ENCODE measurements around the gene LARP1.
"Not testable (repeated sequence)": the region's sequence is repeated elsewhere in the genome, so short reads cannot be mapped to it uniquely, and the experiment has no call there.

Gene LARP1

DNA sequence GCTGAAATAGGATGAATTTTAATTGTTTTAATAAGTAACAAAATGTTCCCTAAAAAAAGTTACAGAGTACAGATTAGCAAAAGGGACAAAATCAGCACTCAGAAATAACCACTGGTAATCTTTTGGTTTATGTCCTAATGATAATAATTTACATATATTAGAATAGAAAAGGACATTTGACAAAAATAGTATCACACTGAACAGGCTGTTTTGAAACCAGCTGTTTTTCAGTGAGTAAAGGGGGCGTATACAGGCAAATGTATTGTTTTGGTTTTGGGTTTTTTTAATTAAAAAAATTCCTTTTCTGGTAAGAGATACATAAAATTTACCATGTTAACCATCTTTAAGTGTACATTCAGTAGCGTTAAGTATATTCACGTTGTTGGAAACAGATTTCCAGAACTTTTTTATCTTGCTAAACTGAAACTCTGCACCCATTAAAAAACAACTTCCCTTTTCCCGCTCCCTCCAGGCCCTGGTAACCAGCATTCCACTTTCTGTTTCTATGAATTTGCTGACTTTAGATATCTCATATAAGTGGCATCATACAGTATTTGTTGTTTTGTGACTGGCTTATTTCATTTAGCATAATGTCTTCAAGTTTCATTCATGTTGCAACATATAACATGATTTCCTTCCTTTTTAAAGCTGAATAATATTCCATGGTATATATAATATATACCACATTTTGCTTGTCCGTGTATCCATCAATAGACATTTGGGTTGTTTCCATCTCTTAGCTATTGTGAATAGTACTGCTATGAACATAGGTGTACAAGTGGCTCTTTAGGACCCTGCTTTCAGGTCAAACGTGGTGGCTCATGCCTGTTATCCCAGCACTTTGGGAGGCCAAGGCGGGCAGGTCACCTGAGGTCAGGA lies 20.6 kb upstream of the LARP1 start:
- DNase-seq (ENCODE audit: low read depth in 1 of 2, low spot score in 1 of 2) = no peak

DNA sequence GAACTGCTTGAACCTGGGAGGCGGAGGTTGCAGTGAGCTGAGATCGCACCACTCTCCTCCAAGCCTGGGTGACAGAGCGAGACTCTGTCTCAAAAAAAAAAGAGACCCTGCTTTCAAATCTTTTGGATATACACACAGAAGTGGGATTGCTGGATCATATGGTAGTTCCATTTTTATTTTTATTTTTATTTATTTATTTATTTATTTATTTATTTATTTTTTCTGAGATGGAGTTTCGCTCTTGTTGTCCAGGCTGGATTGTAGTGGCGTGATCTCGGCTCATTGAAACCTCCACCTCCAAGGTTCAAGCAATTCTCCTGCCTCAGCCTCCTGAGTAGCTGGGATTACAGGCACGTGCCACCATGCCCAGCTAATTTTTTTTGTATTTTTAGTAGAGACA lies 19.8 kb upstream of the LARP1 start:
- not testable (repeated sequence) for DNase-seq (ENCODE audit: low read depth in 1 of 2, low spot score in 1 of 2)

DNA sequence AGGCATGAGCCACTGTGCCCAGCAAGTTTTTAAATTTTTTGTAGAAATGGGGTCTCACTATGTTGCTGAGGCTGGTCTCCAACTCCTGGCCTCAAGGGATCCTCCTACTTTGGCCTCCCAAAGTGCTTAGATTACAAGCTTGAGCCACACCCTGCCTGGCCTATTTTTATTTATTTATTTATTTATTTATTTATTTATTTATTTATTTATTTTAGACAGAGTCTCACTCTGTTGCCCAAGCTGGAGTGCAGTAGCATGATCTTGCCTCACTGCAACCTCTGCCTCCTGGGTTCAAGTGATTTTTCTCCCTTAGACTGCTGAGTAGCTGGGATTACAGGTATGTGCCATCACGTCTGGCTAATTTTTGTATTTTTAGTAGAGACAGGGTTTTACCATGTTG lies 18.8 kb upstream of the LARP1 start:
- DNase-seq (ENCODE audit: low read depth in 1 of 2, low spot score in 1 of 2) = not testable (repeated sequence)

DNA sequence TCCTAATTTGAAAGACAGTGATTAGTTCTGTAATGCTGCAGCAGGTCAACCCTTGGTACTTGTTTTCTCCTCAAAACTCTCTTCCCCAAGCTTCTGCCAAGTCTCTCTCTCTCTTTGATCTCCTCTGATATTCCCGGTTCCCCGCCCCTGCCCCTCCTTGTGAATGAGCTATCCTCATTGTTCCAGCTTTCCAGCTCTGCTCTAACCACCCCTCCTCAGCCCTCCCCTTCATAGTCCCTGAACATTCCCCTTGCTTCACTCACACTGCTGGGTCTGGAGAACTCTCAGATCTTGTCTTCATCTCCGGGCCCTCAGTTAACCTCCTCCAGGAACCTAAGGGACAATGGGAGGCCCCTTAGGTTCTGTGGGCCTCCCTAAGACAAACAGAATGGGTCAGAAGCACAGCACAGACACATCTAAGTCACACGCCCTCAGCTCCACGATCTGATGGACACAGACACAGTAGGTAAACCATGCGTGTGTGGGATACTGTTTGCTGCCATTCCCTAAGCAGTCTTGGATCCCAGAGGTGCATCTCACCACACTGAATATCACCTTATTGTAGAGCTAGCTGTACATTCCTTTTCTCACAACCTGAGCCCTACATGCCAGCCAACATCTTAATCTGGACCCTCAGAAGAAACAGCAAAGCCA lies 17.4 kb upstream of the LARP1 start:
- DNase-seq (ENCODE audit: low read depth in 1 of 2, low spot score in 1 of 2) = no peak

DNA sequence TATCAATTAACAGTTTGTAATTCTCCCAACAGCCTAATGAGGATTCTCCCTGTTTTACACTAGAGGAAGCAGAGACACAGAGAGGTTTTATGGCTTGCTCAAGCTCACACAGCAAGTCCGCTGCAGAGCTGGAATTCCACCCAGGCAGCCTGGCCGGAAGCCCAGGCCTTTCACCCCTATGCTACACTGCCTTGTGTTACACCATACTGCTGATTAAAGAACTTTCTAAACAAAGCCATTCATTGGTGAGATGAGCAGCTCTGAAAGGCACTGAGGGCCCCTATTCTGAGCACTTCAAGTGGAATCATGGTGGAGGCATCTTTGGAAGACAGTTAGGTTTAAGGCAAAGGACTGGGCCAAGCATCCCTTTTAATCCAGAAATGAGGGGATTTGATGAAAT lies 14.7 kb upstream of the LARP1 start:
- DNase-seq (ENCODE audit: low read depth in 1 of 2, low spot score in 1 of 2) = no peak

DNA sequence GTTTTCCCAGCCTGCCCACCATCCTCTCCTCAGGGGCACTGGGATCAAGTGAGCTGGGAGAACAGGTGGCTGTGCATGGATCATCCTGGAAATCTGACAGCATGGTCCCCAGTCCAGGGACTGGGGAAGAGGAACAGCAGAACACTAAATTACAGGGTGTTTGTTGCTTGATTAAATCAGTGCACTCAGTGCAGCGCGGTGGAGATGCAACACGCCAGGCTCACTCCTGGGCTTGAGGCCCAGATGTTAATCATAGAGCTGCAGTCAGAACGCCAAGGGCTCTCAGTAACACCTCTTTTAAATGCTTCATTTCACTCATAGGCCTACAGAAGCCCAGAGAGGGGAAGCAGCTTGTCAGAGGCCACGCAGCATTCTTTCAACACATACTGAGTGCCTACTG lies 14.2 kb upstream of the LARP1 start:
- no peak for DNase-seq (ENCODE audit: low read depth in 1 of 2, low spot score in 1 of 2)

DNA sequence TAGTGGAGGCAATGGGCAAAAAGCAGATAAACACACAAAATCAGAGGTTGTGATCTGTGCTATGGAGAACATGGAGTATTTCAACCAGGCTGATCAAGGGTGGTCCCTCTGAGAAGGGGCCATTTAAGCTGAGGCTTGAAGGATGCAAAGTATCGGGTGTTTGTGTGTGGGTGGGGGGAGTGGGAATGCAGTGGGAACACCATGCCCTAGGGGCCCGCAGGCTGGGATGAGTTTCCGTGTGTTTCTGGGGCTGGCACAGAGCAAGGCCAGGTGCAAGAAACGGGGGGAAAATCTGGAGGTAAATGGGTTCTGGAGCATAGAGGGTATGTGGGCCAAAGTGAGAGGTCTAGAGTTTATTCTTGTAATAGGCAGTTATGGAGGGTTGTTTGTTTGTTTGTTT lies 13.8 kb upstream of the LARP1 start:
- DNase-seq (ENCODE audit: low read depth in 1 of 2, low spot score in 1 of 2) = no peak

DNA sequence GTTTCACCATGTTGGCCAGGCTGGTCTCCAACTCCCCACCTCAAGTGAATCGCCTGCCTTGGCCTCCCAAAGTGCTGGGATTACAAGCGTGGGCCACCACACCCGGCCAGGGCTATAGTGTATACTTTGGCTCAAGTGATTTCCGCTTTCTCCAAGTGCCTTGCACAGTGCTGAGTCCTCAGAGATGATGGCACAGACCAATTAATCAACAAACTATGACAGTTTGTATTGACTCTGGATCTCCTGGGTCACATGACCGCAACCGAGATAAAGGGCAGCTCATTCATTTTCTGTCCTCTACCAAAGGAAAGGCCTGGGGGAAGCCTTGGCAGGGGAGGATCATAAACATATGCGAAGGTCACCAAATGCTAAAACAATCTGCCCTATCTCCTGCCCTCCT lies 11.4 kb upstream of the LARP1 start:
- DNase-seq (ENCODE audit: low read depth in 1 of 2, low spot score in 1 of 2) = no peak

DNA sequence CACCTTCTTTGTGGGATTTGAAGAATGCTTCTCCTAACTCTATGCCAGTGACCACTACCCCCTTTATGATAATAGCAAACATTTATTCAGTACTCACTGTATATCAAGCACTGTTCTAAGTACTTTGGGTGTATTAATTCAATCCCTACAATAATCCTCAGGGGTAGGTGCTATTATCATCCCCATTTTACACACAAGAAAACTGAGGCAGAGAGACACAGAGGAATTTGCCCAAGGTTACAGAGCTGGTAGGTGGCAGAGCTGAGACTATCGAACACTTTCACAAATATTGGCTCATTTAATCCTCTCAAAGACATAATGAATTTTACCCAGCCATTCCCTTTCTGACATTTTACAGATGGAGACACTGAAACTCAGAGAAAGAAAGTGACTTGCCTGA lies 9.8 kb upstream of the LARP1 start:
- no peak for DNase-seq (ENCODE audit: low read depth in 1 of 2, low spot score in 1 of 2)

DNA sequence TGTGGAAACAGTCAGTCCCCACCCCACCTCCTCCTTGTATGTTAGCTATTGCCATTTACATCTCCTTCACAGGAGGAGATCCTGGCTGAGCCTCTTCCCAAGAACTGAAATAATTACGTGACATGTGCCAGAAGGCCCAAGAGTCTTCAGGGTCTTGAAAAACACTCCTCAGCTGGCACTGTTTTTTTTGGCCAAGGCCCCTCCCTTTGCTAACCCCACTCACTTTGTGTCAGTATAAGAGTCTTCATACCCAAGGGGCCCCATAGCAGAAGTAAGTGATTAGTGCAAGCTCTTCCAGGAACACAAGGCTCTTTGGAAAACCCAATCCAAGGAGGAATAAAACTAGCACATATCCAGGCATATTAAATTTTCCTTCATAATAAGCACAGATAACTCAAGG lies 5.7 kb upstream of the LARP1 start:
- no peak for DNase-seq (ENCODE audit: low read depth in 1 of 2, low spot score in 1 of 2)

DNA sequence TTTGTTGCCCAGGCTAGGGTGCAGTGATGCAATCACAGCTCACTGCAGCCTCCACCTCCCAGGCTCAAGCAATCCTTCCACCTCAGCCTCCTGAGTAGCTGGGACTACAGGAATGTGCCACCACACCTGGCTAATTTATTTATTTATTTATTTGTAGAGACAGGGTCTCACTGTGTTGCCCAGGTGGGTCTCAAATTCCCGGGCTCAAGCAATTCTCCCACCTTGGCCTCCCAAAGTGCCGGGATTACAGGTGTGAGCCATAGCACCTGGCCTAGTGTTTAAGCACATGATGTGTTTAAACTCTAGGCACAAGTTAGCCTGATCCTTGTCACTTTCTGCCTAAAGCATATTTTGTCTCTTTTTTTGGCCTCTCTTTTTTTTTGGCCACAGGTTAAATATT lies 4.5 kb upstream of the LARP1 start:
- not testable (repeated sequence) for DNase-seq (ENCODE audit: low read depth in 1 of 2, low spot score in 1 of 2)

DNA sequence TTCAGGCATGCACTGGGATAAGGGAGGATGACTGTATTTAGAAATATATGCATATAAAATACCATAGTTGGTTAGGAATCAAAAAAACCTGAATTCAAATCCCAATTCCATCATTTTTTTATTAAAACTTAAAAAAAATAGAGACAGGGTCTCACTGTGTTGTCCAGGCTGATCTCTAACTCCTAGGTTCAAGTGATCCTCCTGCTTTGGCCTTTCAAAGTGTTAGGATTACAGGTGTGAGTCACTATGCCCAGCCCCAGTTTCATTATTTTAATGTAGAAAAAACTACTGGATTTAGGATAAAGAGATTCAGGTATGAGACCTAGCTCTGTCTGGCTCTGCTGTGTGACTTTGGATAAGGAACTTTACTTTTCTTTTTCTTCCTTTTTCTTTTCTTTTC lies 3.3 kb upstream of the LARP1 start:
- DNase-seq (ENCODE audit: low read depth in 1 of 2, low spot score in 1 of 2) = no peak

DNA sequence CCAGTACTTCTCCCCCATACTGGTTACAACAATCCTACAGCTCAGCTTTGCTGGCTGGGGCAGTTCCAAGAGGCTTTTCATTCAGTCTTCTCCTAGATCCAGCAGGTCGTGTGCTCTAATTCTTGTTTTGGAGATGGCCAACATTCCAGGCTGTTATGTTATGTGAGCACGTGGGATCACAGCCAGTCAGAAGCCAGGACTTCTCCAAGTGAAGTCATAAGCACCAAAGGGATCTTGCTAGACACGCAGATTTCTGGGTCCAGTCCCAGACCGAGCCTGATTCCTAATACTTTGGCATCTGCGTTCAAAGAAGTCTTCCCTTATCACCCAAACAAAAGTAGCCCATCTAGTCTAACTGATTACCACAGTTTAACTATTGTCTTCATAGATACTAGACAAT lies 1.4 kb upstream of the LARP1 start:
- DNase-seq (ENCODE audit: low read depth in 1 of 2, low spot score in 1 of 2) = no peak

DNA sequence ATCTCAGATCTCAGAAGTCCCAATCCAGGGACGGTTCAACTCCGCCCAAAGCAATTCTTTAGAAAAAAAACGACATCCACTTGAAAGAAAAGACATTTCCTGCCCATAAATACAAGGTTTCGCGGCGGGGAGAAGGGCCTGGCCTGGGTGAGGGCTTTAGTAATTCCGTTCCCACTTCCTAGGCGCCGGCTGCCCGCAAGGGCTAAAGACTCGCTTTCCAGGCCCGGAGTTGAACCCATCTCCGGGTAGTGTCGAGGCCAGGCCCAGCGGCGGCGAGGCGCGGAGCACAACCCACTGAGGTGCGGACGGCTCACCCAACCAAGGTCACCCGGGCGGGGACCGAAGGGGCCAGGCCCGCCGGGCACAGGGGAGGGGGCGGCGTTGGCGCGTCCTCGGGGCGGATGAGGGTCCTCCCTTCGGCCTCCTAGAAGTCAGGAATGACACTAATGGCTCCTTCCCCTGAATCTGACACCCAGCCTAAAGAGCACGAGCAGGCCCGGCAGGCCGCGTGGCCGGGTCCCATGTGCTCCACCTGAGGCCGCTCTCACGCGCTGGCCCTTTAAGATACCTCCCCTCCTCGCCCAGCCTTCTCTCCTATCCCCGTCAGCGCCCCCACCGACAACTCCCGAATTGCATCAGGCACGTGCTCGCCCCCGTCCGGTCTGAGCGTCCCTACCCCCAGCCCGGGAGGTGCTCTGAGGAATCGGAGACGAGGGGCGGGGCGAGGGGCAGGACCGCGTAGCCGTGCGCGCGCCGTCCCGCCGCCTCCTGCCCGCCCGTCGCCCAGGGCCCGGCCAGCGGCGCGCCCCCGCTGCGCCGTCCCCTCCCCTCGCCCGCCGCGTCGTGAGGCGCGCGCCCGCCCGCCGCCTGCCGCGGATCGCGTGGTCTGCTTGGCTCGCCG lies 467 bp upstream of the LARP1 start:
- DNase-seq (ENCODE audit: low read depth in 1 of 2, low spot score in 1 of 2) = peak; percentile 92 to 100

DNA sequence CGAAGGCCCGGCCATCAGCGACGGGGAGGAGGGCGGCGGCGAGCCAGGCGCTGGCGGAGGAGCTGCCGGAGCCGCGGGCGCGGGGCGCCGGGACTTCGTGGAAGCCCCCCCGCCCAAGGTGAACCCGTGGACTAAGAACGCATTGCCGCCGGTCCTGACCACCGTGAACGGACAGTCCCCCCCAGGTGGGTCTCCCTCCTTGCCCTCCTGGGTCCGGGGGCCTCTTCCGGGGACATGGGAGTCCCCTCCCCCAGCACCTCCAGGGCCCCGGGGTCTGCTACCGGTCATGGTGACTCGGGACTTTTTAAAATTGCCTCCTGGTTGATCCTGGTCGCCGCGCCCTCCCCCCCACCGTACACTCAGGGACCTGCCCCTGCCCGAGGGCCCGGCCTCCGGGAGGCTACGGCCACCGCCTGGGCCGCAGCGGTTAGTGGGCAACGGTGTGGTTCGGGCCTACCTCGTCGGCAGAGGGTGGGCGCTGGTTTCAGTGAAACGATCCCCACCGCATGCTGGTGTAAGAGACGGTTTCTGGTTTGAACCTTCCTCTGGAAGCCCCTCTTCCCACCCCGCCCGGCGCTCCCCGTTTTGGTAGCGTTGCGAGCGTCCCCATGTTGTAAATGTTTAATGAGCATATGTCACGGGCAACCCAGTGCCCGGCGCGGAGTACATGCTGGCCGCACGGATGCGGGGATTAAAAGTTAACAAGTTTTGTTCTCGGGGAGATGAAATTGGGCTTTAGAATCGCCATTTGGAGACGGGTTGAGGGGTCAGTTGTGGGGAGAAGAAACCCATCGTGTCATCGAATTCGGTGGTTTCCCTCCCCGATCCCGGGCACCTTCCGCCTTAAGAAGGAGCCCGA lies 1.1 kb downstream of the LARP1 start:
- DNase-seq (ENCODE audit: low read depth in 1 of 2, low spot score in 1 of 2) = peak in 1 of 2 donors; percentile 27

DNA sequence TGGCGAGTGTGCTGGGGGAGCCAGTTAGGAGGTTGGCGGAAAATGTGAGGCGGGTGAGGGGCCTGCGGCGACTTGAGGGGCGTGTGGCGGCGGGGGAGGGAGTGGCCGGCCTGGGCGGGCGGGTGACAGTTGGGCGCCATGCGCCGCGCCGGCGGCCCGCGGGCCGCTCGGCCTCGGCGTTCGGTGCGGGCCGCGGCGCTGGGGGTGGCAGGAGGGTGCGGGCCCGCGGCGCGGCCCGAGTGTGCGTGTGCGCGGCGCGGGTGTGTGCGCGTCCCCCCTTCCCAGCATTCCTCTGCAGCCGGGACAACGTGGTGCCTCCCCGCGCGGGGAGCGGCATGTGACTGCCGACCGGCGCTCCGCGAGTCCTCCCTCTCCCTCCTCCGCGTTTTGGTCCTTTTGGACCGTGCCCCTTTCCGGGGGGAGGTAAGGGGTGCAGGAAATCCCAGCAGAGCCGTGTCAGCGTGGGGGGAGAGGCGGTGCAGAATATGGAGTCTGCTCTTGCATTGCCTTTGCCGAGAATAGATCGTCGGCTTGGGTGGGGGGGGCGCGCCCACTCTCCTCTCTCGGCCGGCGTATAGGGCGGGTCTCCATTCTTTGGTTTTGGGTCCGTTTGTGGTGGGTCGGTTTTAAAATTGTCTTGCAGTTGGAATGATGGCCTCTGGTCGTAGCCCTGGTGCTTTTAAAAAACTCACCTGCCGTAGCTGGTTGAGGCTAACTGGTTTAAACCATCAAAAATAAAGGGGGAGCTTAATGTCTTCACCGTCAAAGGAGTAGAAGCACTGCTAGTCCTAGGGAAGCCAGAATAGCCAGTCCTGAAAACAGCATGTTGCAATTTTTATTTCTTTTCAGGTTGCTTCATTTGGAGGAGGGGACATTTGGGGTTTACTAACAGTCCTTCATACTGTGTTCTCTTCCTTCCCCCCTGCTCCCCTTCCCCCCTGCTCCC lies 2.0 kb downstream of the LARP1 start:
- DNase-seq (ENCODE audit: low read depth in 1 of 2, low spot score in 1 of 2) = peak; percentile 29 to 35

DNA sequence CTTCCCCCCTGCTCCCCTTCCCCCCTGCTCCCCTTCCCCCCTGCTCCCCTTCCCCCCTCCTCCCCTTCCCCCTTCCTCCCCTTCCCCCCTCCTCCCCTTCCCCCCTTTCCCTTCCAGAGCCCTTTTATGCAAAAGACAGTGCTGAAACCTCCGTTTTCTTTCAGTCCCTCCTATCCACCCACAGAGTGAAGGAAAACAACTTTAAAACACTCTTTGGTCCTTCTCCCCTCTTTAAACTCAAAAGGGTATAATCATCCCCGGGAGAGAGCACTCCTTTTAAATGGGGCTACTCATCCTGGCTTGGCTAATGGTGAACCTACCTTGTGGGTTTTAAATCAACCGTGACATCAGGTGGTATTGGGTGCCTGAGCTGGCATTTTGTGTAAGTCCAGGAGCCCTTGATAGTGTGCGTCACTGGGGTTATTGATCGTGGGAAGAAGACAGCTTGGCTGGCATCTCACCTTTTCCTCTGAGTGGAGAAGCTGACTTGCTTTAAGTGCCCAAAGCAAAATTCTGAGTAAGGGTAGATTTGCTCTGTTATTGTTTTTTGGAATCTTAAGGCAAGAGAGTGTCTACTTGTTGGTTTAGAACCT lies 2.7 kb downstream of the LARP1 start:
- peak in 1 of 2 donors; percentile 41 for DNase-seq (ENCODE audit: low read depth in 1 of 2, low spot score in 1 of 2)

DNA sequence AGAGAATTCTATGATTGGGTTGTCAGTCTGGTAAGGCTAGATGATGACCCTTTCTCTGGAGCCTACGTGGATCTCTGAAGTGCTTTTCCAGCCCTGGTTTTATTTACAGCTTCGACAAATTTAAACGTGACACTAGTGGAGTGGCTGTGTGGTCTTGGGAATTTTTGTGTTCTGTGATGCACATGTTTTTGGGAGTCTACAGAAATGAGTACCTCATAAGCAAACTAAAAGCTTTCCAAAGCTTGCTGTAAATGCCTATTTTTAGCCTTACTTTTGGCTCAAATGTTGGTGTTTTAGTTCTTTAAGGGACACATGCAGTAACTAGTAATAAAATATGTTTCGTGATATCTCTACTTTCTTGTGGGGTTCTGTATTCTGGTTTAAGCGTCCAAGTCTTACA lies 3.3 kb downstream of the LARP1 start:
- no peak for DNase-seq (ENCODE audit: low read depth in 1 of 2, low spot score in 1 of 2)

DNA sequence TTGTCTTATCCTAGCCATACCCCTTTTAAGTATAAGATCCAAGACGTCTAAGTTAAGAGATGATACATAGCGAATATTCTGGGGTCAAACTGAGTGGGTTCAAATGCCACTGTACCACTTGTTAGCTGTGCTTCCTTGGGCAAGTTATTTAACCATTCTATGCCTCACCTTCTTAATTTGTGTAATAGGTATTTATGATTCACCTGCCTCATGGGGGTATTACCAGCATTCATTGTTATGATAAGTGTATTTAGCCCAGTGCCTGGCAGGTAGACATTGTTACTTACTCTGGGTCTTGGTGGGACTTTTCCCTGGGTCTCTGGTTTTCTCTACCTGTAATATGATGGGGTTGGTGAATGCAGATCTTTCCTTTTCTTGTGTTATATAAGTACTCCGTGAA lies 3.8 kb downstream of the LARP1 start:
- no peak for DNase-seq (ENCODE audit: low read depth in 1 of 2, low spot score in 1 of 2)
